T47D (cell line): ENCODE data around the gene OR52A5.
A peak's percentile ranks its signal among the peaks of the same experiment; 100 is the strongest.

ENCODE experiments used
- DNase-seq, 2 experiments: peaks; one replicate each; pipeline versions ENCODE4 v3.0.0 to v3.0.0-alpha.2; 2011 to 2012; ENCODE audit warnings: low read depth in 1 of 2, low spot score in 1 of 2
- JUND ChIP-seq: IDR thresholded peaks from 2 replicates; pipeline ENCODE4 v1.6.1; 2012; ENCODE audit warnings: low read depth
- in situ Hi-C: cut with HindIII; loops from 2 replicates; pipeline ENCODE4 v1.10.0; 2016; ENCODE audit warnings: low sequenced_read_pairs, low pct_unique_long_range_greater_than_20kb

OR52A5 gene

GRCh38 chr11:5136261-5136660 is 1.9 kb downstream of the OR52A5 start:
- in situ Hi-C loops, result no loop called here
- TF ChIP-seq JUND, result no peak
- no peak for DNase-seq

DNA sequence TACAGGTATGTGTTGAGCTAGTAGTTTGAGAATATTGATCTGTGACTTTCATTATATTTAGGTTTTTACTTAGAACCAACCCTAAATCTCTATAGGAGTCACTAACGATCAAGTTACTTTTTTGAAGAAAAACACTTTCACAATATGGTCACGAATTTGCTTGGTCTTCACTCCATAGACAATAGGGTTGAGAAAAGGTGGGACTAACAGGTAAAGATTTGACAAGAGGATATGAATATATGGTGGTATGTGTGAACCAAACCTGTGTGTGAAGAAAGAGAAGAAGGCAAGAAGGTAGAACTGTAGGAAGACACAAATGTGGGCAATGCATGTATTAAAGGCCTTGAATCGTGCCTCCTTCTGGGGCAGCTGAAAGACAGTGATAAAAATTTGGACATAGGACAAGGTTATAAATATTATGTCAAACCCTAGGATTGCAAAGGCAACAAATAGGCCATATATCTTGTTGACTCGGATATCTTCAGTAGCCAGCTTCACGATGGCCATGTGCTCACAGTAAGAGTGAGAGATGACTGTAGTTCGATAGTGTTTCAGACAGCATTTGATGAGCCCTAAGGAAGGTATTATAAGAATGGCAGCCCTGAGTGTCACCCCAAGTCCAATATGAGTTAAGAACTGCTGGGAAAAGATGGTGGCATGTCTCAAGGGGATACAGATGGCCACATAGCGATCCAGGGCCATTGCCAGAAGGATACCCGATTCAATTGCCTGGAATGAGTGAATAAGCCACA is 6.4 kb downstream of the OR52A5 start:
- no peak for DNase-seq
- no peak for TF ChIP-seq JUND
- in situ Hi-C loops, result no loop called here

DNA sequence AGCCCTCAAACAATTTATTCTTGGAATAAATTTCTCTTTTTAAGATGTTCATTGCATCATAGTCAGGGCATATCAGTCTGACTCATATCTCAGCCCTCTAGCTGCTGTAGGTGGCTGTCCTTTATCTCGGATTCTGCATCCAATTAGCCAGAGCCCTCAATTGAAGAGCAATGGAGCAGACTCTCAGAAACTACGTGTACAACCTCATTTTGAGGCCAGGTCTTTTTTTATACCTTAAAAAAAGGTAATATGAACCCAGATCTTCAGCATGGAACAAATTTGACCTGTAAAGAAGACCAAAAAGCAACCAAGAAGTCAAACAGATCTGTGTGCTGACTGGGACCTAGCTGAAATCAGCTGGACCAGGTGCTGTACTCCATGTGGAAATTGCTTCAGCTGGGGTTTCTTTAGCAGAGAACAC is 8.7 kb downstream of the OR52A5 start:
- no peak for TF ChIP-seq JUND
- in situ Hi-C loops, result no loop called here
- DNase-seq, result no peak

DNA sequence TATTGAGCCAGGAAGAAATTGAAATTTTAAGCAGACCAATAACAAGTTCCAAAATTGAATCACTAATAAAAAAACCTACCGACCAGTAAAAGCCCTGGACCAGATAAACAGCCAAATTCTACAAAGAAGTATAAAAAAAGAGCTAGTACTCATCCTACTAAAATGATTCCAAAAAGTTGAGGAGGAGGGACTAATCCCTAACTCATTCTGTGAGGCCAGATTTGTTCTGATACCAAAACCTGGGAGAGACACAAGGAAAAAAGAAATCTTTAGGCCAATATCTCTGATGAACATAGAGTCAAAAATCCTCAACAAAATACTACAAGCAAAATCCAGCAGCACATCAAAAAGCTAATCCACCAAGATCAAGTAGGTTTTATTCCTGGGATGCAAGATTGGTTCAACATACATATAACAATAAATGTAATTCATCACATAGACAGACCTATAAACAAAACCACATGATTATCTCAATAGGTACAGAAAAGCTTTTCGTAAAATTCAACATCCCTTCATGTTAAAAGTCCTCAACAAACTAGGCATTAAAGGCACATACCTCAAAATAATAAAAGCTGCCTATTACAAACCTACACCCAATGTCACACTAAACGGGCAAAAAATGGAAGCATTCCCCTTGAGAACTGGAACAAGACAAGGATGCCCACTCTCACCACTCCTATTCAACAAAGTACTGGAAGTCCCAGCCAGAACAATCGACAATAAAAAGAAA is 13.1 kb downstream of the OR52A5 start:
- no peak for TF ChIP-seq JUND
- DNase-seq, result no peak
- in situ Hi-C loops, result no loop called here

GRCh38 chr11:5123802-5124521 is 14.2 kb downstream of the OR52A5 start:
- peak in 1 of 2 experiments; percentile 58 for DNase-seq
- TF ChIP-seq JUND, result no peak
- in situ Hi-C loops, result no loop called here

DNA sequence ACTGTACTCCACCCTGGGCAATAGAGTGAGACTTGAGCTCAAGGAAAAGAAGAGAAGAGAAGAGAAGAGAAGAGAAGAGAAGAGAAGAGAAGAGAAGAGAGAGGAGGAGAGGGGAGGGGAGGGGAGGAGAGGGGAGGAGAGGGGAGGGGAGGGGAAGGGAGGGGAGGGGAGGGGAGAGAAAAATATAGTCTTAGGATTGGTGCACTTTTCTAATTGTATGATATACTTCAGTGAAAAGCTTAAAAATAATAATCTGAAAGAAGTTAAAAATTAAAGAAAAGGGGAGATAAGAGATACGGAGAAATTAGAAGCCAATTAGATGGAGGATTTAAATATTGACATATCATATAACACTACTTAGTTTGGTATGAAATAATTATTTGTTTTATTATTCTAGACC is 19.3 kb downstream of the OR52A5 start:
- in situ Hi-C loops, result no loop called here
- DNase-seq, result no peak
- TF ChIP-seq JUND, result no peak

GRCh38 chr11:5117588-5117987 is 20.6 kb downstream of the OR52A5 start:
- no peak for DNase-seq
- no peak for TF ChIP-seq JUND
- in situ Hi-C loops, result no loop called here

GRCh38 chr11:5115339-5115738 is 22.8 kb downstream of the OR52A5 start:
- no peak for TF ChIP-seq JUND
- in situ Hi-C loops, result no loop called here
- no peak for DNase-seq

DNA sequence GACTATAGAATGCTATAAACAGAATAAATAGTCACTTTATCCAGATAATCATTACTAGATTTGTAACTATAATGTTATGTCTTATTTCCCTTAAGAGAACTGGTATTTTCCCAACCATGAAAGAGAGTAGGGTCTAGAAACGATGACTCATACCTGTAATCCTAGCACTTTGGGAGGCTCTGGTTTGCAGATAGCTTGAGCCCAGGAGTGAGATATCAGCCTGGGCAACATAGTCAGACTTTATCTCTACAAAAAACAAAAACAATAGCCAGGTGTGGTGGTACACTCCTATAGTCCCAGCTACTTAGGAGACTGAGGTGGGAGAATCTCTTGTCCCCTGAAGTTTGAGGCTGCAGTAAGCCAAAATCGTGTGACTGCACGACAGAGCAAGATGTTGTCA is 30.9 kb downstream of the OR52A5 start:
- no peak for TF ChIP-seq JUND
- in situ Hi-C loops, result no loop called here
- no peak for DNase-seq

- in situ Hi-C loops, result no loop called here
- TF ChIP-seq JUND, result no peak
- no peak for DNase-seq
Observed at GRCh38 chr11:5103066-5103465, 35.1 kb downstream of the OR52A5 start.

GRCh38 chr11:5102246-5102645 is 35.9 kb downstream of the OR52A5 start:
- DNase-seq, result no peak
- TF ChIP-seq JUND, result no peak
- in situ Hi-C loops, result no loop called here

DNA sequence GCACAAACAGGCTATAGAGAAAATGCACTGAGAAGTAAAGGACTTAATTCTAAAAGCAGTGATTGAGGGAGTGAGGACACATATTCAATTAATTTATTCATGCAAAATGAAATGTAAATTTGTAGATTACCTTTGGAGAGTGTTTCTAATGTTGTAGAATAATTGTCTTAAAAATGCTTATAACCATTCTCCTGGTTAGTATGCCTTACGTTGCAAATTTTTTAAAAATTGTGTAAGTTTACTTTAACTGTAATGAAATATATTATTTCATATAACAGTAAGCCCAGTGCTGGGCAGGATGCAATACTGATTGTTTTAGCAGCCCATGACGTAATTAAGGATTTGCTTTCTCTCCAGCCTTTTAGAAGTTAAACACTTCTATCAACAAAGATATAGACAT is 42.1 kb downstream of the OR52A5 start:
- in situ Hi-C loops, result no loop called here
- DNase-seq, result no peak
- no peak for TF ChIP-seq JUND

DNA sequence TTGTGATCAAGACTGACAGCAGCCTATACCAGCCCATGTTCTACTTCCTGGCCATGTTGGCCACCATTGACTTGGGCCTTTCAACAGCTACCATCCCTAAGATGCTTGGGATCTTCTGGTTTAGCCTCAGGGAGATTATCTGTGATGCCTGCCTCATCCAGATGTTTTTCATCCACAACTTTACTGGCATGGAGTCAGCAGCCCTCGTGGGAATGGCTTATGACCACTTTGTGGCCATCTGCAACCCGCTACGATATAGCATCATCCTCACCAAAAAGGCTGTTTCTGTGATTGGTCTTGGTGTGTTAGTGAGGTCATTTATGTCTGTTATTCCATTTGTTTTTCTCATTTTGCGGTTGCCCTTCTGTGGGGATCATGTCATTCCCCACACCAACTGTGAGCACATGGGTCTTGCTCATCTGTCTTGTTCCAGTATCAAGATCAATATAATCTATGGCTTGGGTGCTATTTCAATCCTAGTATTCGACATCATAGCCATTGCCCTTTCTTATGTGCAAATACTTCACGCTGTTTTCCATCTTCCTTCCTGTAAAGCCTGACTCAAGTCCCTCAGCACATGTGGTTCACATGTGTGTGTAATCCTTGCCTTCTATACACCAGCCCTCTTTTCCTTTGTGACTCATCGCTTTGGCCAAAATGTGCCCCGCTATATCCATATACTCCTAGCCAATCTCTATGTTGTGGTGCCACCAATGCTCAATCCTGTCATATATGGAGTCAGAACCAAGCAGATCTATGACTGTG is 45.2 kb downstream of the OR52A5 start:
- in situ Hi-C loops, result no loop called here
- TF ChIP-seq JUND, result no peak
- no peak for DNase-seq
